ENCODE data around the gene TNIK. TPM values are rescaled to one million over a fixed set of nuclear protein-coding genes. Genes with fewer than 3 reads are reported as not detected.
"Not testable (repeated sequence)": the region's sequence is repeated elsewhere in the genome, so short reads cannot be mapped to it uniquely, and the experiment has no call there.

TNIK gene
- polyA plus RNA-seq, 3 donors = 16.5 to 22.3 (median 18.0) TPM

- no peak for DNase-seq (ENCODE audit: low read depth in 3 of 3, low spot score in 2 of 3)
These were observed 337.3 kb downstream of the TNIK start for GRCh38 chr3:171122861-171123260.

- DNase-seq (ENCODE audit: low read depth in 3 of 3, low spot score in 2 of 3) = no peak
These were observed 338.0 kb downstream of the TNIK start for GRCh38 chr3:171122240-171122639.

- no peak for DNase-seq (ENCODE audit: low read depth in 3 of 3, low spot score in 2 of 3)
These were observed 338.4 kb downstream of the TNIK start for GRCh38 chr3:171121801-171122200.

- not testable (repeated sequence) for DNase-seq (ENCODE audit: low read depth in 3 of 3, low spot score in 2 of 3)
These were observed 340.8 kb downstream of the TNIK start for GRCh38 chr3:171119402-171119801.

GRCh38 chr3:171118993-171119392, 341.2 kb downstream of the TNIK start:
- DNase-seq (ENCODE audit: low read depth in 3 of 3, low spot score in 2 of 3) = not testable (repeated sequence)

GRCh38 chr3:171116824-171117395, 343.3 kb downstream of the TNIK start:
- no peak for DNase-seq (ENCODE audit: low read depth in 3 of 3, low spot score in 2 of 3)

GRCh38 chr3:171116365-171116764, 343.8 kb downstream of the TNIK start:
- no peak for DNase-seq (ENCODE audit: low read depth in 3 of 3, low spot score in 2 of 3)

GRCh38 chr3:171115667-171116066, 344.5 kb downstream of the TNIK start:
- no peak for DNase-seq (ENCODE audit: low read depth in 3 of 3, low spot score in 2 of 3)

- no peak for DNase-seq (ENCODE audit: low read depth in 3 of 3, low spot score in 2 of 3)
These were observed 346.5 kb downstream of the TNIK start for GRCh38 chr3:171113716-171114115.

GRCh38 chr3:171110715-171111114, 349.5 kb downstream of the TNIK start:
- no peak for DNase-seq (ENCODE audit: low read depth in 3 of 3, low spot score in 2 of 3)

- DNase-seq (ENCODE audit: low read depth in 3 of 3, low spot score in 2 of 3) = no peak
These were observed 352.1 kb downstream of the TNIK start for GRCh38 chr3:171108066-171108465.

GRCh38 chr3:171103185-171103584, 357.0 kb downstream of the TNIK start:
- DNase-seq (ENCODE audit: low read depth in 3 of 3, low spot score in 2 of 3) = no peak

- no peak for DNase-seq (ENCODE audit: low read depth in 3 of 3, low spot score in 2 of 3)
These were observed 358.1 kb downstream of the TNIK start for GRCh38 chr3:171101982-171102641.

- DNase-seq (ENCODE audit: low read depth in 3 of 3, low spot score in 2 of 3) = no peak
These were observed 360.3 kb downstream of the TNIK start for GRCh38 chr3:171099911-171100310.

- no peak for DNase-seq (ENCODE audit: low read depth in 3 of 3, low spot score in 2 of 3)
These were observed 365.1 kb downstream of the TNIK start for GRCh38 chr3:171095063-171095462.

- no peak for DNase-seq (ENCODE audit: low read depth in 3 of 3, low spot score in 2 of 3)
These were observed 365.8 kb downstream of the TNIK start for GRCh38 chr3:171094411-171094810.

- no peak for DNase-seq (ENCODE audit: low read depth in 3 of 3, low spot score in 2 of 3)
These were observed 366.7 kb downstream of the TNIK start for GRCh38 chr3:171093462-171093861.

GRCh38 chr3:171092467-171092911, 367.7 kb downstream of the TNIK start:
- DNase-seq (ENCODE audit: low read depth in 3 of 3, low spot score in 2 of 3) = no peak

- no peak for DNase-seq (ENCODE audit: low read depth in 3 of 3, low spot score in 2 of 3)
These were observed 369.9 kb downstream of the TNIK start for GRCh38 chr3:171090321-171090720.

- no peak for DNase-seq (ENCODE audit: low read depth in 3 of 3, low spot score in 2 of 3)
These were observed 371.0 kb downstream of the TNIK start for GRCh38 chr3:171088964-171089754.

GRCh38 chr3:171088496-171088895, 371.7 kb downstream of the TNIK start:
- DNase-seq (ENCODE audit: low read depth in 3 of 3, low spot score in 2 of 3) = no peak

- DNase-seq (ENCODE audit: low read depth in 3 of 3, low spot score in 2 of 3) = no peak
These were observed 373.3 kb downstream of the TNIK start for GRCh38 chr3:171086914-171087313.
